Right lobe of liver (tissue), 4 donors: ENCODE data around the gene CHMP1A.

Experiments
- POLR2A ChIP-seq: fragments of 450-650 bp; IDR thresholded peaks from one replicate; pipeline ENCODE4 v1.6.1; 2017; ENCODE audit warnings: antibody characterized with exemption, mild to moderate bottlenecking
- TF ChIP-seq, protein P1 (sequence below), 4 donors: fragments of 200-600 bp in 3 of 4; fragments of 450-650 bp in 1 of 4; IDR thresholded peaks; one replicate each; pipeline versions ENCODE4 v1.5.1 to v1.8.0; 2016 to 2022; ENCODE audit warnings: antibody characterized with exemption in 4 of 4, mild to moderate bottlenecking in 2 of 4
- donor health status: DM: no; HTN: no; CAD: no.
- donor health status: DM: no; HTN: no; CAD: no.
- donor health status: DM: no; HTN: yes; CAD: no.

DNA sequence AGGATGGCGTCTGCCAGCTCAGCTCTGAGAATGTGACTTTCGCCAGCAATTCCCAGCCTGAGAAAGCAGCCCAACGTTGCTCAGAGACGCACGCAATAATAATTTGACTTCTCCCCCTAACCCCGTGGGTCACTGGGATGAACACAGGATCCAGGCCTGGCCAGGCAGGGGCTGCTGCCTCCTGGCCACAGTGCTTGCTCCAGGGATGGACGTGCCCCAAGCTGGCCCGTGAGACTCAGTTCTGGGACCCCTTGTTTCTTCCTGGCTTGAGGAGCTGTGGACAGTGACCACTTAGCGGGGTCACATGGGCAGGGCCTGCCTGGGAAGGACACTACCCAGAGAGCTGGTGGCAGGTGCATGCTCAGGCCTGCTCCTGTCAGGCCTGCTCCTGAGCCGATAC, 57.6 kb downstream of the CHMP1A start:
- no peak for TF ChIP-seq POLR2A
- TF ChIP-seq, protein P1, sequence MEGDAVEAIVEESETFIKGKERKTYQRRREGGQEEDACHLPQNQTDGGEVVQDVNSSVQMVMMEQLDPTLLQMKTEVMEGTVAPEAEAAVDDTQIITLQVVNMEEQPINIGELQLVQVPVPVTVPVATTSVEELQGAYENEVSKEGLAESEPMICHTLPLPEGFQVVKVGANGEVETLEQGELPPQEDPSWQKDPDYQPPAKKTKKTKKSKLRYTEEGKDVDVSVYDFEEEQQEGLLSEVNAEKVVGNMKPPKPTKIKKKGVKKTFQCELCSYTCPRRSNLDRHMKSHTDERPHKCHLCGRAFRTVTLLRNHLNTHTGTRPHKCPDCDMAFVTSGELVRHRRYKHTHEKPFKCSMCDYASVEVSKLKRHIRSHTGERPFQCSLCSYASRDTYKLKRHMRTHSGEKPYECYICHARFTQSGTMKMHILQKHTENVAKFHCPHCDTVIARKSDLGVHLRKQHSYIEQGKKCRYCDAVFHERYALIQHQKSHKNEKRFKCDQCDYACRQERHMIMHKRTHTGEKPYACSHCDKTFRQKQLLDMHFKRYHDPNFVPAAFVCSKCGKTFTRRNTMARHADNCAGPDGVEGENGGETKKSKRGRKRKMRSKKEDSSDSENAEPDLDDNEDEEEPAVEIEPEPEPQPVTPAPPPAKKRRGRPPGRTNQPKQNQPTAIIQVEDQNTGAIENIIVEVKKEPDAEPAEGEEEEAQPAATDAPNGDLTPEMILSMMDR (IDR thresholded peaks at IDR 0.05): no peak
